HUDEP-2 (cell line): ENCODE measurements around the gene WDCP.
"Not testable (repeated sequence)": the region's sequence is repeated elsewhere in the genome, so short reads cannot be mapped to it uniquely, and the experiment has no call there.

ENCODE experiments used
- DNase-seq, 76 experiments: peaks; one replicate each; lab custom pipeline; 2025; ENCODE audit not compliant: unreplicated experiment in 76 of 76; lab: John Stamatoyannopoulos, UW

Gene WDCP

GRCh38 chr2:24046930-24047702, at the start of gene WDCP:
WDCP (minus strand) TSS chr2:24047391; CDS start chr2:24039494, 7,897 bp downstream.
- DNase-seq: peak in 75 of 76 experiments; percentile 57 to 97 (median 93)

- DNase-seq: not testable (repeated sequence)
Measured at GRCh38 chr2:24095171-24095677, 48.0 kb upstream of the WDCP start.

GRCh38 chr2:24093270-24093669, 46.1 kb upstream of the WDCP start:
- not testable (repeated sequence) for DNase-seq

- no peak for DNase-seq
Measured at GRCh38 chr2:24088821-24089359, 41.7 kb upstream of the WDCP start.

GRCh38 chr2:24087032-24087431, 39.8 kb upstream of the WDCP start:
- no peak for DNase-seq

- no peak for DNase-seq
Measured at GRCh38 chr2:24086241-24086640, 39.0 kb upstream of the WDCP start.

GRCh38 chr2:24085200-24085489, 38.0 kb upstream of the WDCP start:
- peak in 5 of 76 experiments; percentile 10 to 46 (median 26) for DNase-seq

- DNase-seq: peak in 74 of 76 experiments; percentile 30 to 93 (median 81)
Measured at GRCh38 chr2:24084386-24085199, 37.4 kb upstream of the WDCP start, which contains the start of gene TP53I3. TP53I3 (minus strand) TSS chr2:24084834; CDS start chr2:24084326, 508 bp downstream.

- peak; percentile 72 to 95 (median 86) for DNase-seq
Measured at GRCh38 chr2:24083567-24084385, 36.6 kb upstream of the WDCP start.

- DNase-seq: peak in 1 of 76 experiments; percentile 18
Measured at GRCh38 chr2:24082787-24083566, 35.8 kb upstream of the WDCP start.

GRCh38 chr2:24080701-24081100, 33.5 kb upstream of the WDCP start:
- DNase-seq: no peak

GRCh38 chr2:24077879-24078278, 30.7 kb upstream of the WDCP start:
- DNase-seq: no peak

GRCh38 chr2:24077535-24077877, 30.3 kb upstream of the WDCP start:
- DNase-seq: peak in 9 of 76 experiments; percentile 2 to 42 (median 23)

- peak in 15 of 76 experiments; percentile 7 to 89 (median 33) for DNase-seq
Measured at GRCh38 chr2:24076849-24077534, 29.8 kb upstream of the WDCP start.

- DNase-seq: peak; percentile 62 to 99 (median 97)
Measured at GRCh38 chr2:24075915-24076848, 29.0 kb upstream of the WDCP start, which contains the start of gene SF3B6. SF3B6 (minus strand) TSS chr2:24076326; CDS start chr2:24076229, 97 bp downstream.

GRCh38 chr2:24075259-24075658, 28.1 kb upstream of the WDCP start:
- DNase-seq: no peak

- DNase-seq: no peak
Measured at GRCh38 chr2:24073816-24074215, 26.6 kb upstream of the WDCP start.

GRCh38 chr2:24072259-24072658, 25.1 kb upstream of the WDCP start:
- DNase-seq: no peak
